Prostate gland (tissue), 2 donors: ENCODE results near the gene AFP. TPM values are rescaled to one million over a fixed set of nuclear protein-coding genes. Genes with fewer than 3 reads are reported as not detected.

Experiments used
- DNase-seq: peaks from one replicate; pipeline ENCODE4 v3.0.0-alpha.2; 2019; ENCODE audit warnings: low spot score
- H3K27ac ChIP-seq, 2 donors: fragments of 200-600 bp; sonication (generic); 2 replicates each; pipeline ENCODE4 v1.5.1; 2017 to 2019
- H3K27me3 ChIP-seq: fragments of 200-600 bp; sonication (generic); replicated peaks from 2 replicates; pipeline ENCODE4 v1.5.1; 2019; ENCODE audit not compliant: insufficient read depth
- H3K36me3 ChIP-seq, 2 donors: fragments of 200-600 bp; sonication (generic); 1 replicate in 1 of 2; 2 replicates in 1 of 2; pipeline versions ENCODE4 v1.5.1 to v1.8.1; 2017 to 2019
- H3K4me1 ChIP-seq: fragments of 200-600 bp; sonication (generic); replicated peaks from 2 replicates; pipeline ENCODE4 v1.5.1; 2019
- H3K4me3 ChIP-seq, 2 donors: fragments of 200-600 bp; sonication (generic); 2 replicates each; pipeline ENCODE4 v1.5.1; 2017 to 2019
- H3K9me3 ChIP-seq: fragments of 200-600 bp; sonication (generic); 2 replicates; pipeline ENCODE4 v1.5.1; 2017
- CTCF ChIP-seq, 4 experiments: fragments of 200-600 bp in 2 of 4; fragments of 450-650 bp in 2 of 4; sonication (generic) in 2 of 4; IDR thresholded peaks; 1 replicate in 3 of 4; 2 replicates in 1 of 4; pipeline ENCODE4 v1.5.1; 2016 to 2019; ENCODE audit warnings: antibody characterized with exemption in 4 of 4, mild to moderate bottlenecking in 2 of 4, moderate library complexity in 2 of 4
- POLR2A ChIP-seq: fragments of 450-650 bp; IDR thresholded peaks from one replicate; pipeline ENCODE4 v1.6.1; 2016; ENCODE audit warnings: antibody characterized with exemption, mild to moderate bottlenecking
- POLR2AphosphoS5 ChIP-seq: sonication (generic); formaldehyde crosslinking; IDR thresholded peaks from one replicate; pipeline ENCODE4 v1.6.1; 2017; ENCODE audit warnings: antibody characterized with exemption
- WGBS: methylation state at CpG from one replicate; pipeline ENCODE4 v1.1.5; 2018; 5-methylcytosine and 5-hydroxymethylcytosine counted together
- intact Hi-C: fragments of 100-400 bp; cut with DNase I; formaldehyde crosslinking; loops from one replicate; pipeline ENCODE4 v1.14.2; 2022
- total RNA-seq, 2 donors: library from RNA; depleted of rRNA; stranded (reverse); fragments of >200 nt; gene quantifications; one replicate each; pipeline ENCODE4 v1.1.0, GENCODE V29; 2016

Gene AFP
- total RNA-seq, 2 donors from 2014 or later = 0.45 TPM; not detected in 1

- DNase-seq = no peak
- no peak overlapping the region for H3K4me3 ChIP-seq
- H3K36me3 ChIP-seq = no peaks in the 10 kb centered on the region
- no peak overlapping the region for H3K27ac ChIP-seq
- no peaks in the 10 kb centered on the region for H3K4me1 ChIP-seq
- intact Hi-C loops = no loop called here
- H3K9me3 ChIP-seq = no peaks in the 10 kb centered on the region
- TF ChIP-seq POLR2A (no peak), POLR2AphosphoS5 (no peak), CTCF (IDR thresholded peaks at IDR 0.05) (no peak)
- WGBS = 56% methylated on average over 3 of the region's 3 CpGs
- H3K27me3 ChIP-seq = peaks cover 3% of the 10 kb centered on the region
Observed at GRCh38 chr4:73436674-73437557, 895 bp downstream of the AFP start.

- TF ChIP-seq POLR2AphosphoS5 (no peak), CTCF (IDR thresholded peaks at IDR 0.05) (no peak), POLR2A (no peak)
- H3K27me3 ChIP-seq = peaks cover 3% of the 10 kb centered on the region
- no peak overlapping the region for H3K4me3 ChIP-seq
- H3K27ac ChIP-seq = no peak overlapping the region
- H3K4me1 ChIP-seq = no peaks in the 10 kb centered on the region
- intact Hi-C loops = no loop called here
- no peak for DNase-seq
- H3K36me3 ChIP-seq = no peaks in the 10 kb centered on the region
- H3K9me3 ChIP-seq = no peaks in the 10 kb centered on the region
Observed at GRCh38 chr4:73437558-73437956, 1.5 kb downstream of the AFP start.

- H3K27ac ChIP-seq = no peak overlapping the region
- DNase-seq = no peak
- no peaks in the 10 kb centered on the region for H3K36me3 ChIP-seq
- WGBS = 93% methylated on average over 1 of the region's 1 CpG
- H3K9me3 ChIP-seq = no peaks in the 10 kb centered on the region
- H3K4me3 ChIP-seq = no peak overlapping the region
- TF ChIP-seq POLR2A (no peak), CTCF (IDR thresholded peaks at IDR 0.05) (no peak)
- intact Hi-C loops = no loop called here
- H3K27me3 ChIP-seq = peaks cover 3% of the 10 kb centered on the region
- no peaks in the 10 kb centered on the region for H3K4me1 ChIP-seq
Observed at GRCh38 chr4:73438048-73438447, 2.0 kb downstream of the AFP start.

GRCh38 chr4:73438582-73439215 is 2.7 kb downstream of the AFP start:
- H3K27ac ChIP-seq = no peak overlapping the region
- WGBS = 72% methylated on average over 2 of the region's 2 CpGs
- H3K9me3 ChIP-seq = no peaks in the 10 kb centered on the region

More at GRCh38 chr4:73438582-73439215, 2.7 kb downstream of the AFP start:
- no peak overlapping the region for H3K4me3 ChIP-seq
- H3K4me1 ChIP-seq = no peaks in the 10 kb centered on the region
- no peak for TF ChIP-seq CTCF (IDR thresholded peaks at IDR 0.05)
- no peak for TF ChIP-seq POLR2A
- no peaks in the 10 kb centered on the region for H3K36me3 ChIP-seq
- intact Hi-C loops = no loop called here
- no peak for DNase-seq
- H3K27me3 ChIP-seq = peaks cover 3% of the 10 kb centered on the region
